ENCODE results near the gene SLC22A6. TPM values are rescaled to one million over a fixed set of nuclear protein-coding genes. Genes with fewer than 3 reads are reported as not detected.

The SLC22A6 gene
- total RNA-seq, 1 donor from 2014 or later = not detected

DNA sequence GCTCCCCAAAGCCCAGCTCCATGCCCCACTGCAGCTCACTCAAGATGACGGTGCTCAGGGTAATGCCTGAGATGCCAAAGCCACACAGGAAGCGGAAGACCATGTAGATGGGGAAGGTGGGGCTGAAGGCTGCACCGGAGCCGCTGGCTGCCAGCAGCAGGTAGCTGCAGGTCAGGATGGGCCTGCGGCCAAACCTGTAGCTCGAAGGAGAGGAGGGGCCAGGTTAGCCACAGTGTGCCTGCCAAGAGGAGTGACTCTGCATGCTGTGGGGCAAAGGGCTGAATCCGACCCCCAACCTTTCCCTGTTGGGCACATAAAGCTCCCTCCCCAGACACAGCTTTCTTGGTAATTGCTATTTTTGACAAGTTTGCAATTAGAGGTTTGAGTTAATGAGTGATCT is 14.9 kb upstream of the SLC22A6 start:
- H3K4me2 ChIP-seq = no peak overlapping the region
- no peaks in the 10 kb centered on the region for H4K20me1 ChIP-seq (ENCODE audit: low read depth)
- H3K36me3 Mint-ChIP-seq = no peaks in the 10 kb centered on the region
- H3K36me3 ChIP-seq = no peaks in the 10 kb centered on the region
- no peaks in the 10 kb centered on the region for H3F3A ChIP-seq (ENCODE audit: low read depth)
- TF ChIP-seq, protein P1, sequence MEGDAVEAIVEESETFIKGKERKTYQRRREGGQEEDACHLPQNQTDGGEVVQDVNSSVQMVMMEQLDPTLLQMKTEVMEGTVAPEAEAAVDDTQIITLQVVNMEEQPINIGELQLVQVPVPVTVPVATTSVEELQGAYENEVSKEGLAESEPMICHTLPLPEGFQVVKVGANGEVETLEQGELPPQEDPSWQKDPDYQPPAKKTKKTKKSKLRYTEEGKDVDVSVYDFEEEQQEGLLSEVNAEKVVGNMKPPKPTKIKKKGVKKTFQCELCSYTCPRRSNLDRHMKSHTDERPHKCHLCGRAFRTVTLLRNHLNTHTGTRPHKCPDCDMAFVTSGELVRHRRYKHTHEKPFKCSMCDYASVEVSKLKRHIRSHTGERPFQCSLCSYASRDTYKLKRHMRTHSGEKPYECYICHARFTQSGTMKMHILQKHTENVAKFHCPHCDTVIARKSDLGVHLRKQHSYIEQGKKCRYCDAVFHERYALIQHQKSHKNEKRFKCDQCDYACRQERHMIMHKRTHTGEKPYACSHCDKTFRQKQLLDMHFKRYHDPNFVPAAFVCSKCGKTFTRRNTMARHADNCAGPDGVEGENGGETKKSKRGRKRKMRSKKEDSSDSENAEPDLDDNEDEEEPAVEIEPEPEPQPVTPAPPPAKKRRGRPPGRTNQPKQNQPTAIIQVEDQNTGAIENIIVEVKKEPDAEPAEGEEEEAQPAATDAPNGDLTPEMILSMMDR (IDR thresholded peaks at IDR 0.05) = no peak
- TF ChIP-seq EZH2phosphoT487 (IDR thresholded peaks at IDR 0.05) (no peak), EZH2 (IDR thresholded peaks at IDR 0.05) (no peak)
- peaks cover 4% of the 10 kb centered on the region for H3K4me1 ChIP-seq
- H3K27me3 Mint-ChIP-seq (ENCODE audit: insufficient read depth, low read depth) = peaks cover 13% of the 10 kb centered on the region
- no peak overlapping the region for H3K27ac Mint-ChIP-seq
- no peak overlapping the region for H3K4me3 Mint-ChIP-seq
- no peaks in the 10 kb centered on the region for H3K27me3 ChIP-seq
- no peaks in the 10 kb centered on the region for H3K79me2 ChIP-seq (ENCODE audit: low read depth)
- H2AFZ ChIP-seq (replicated peaks) = no peak overlapping the region
- no peaks in the 10 kb centered on the region for H3K9me3 Mint-ChIP-seq
- H3K4me3 ChIP-seq = no peak overlapping the region
- no peak overlapping the region for H3K9ac ChIP-seq
- H3K27ac ChIP-seq = no peak overlapping the region
- H3K9me3 ChIP-seq (ENCODE audit: low read depth) = no peaks in the 10 kb centered on the region
- DNase-seq (ENCODE audit: low spot score) = no peak
- H3K4me1 Mint-ChIP-seq = peaks cover 15% of the 10 kb centered on the region

DNA sequence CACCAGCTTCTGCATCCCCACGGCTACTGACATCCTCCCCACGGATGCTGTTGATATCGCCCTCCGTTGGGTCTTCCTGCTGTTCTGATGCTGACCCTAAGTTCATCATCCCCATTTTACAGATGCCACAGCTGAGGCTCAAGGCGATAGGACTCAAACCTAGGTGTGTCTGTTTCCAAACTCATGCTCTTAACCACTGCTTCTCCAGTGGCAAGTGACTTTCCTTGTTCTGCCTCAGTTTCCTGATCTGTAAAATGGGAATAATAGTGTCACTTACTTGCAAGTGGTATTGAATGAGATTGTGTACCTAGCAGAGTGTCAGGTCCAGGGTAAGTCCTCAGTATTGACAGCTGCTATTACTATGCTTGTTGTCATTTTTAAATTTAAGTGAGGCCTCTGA is 14.4 kb upstream of the SLC22A6 start:
- H3K27me3 Mint-ChIP-seq (ENCODE audit: insufficient read depth, low read depth) = peaks cover 16% of the 10 kb centered on the region
- Histone ChIP-seq H3K4me3 (no peak overlapping the region), H3K4me2 (no peak overlapping the region), H4K20me1 (ENCODE audit: low read depth) (no peaks in the 10 kb centered on the region), H3K36me3 (no peaks in the 10 kb centered on the region), H3F3A (ENCODE audit: low read depth) (no peaks in the 10 kb centered on the region), H3K27me3 (no peaks in the 10 kb centered on the region), H3K4me1 (peaks cover 4% of the 10 kb centered on the region), H3K27ac (no peak overlapping the region), H3K9ac (no peak overlapping the region), H2AFZ (replicated peaks) (no peak overlapping the region), H3K9me3 (ENCODE audit: low read depth) (no peaks in the 10 kb centered on the region), H3K79me2 (ENCODE audit: low read depth) (no peaks in the 10 kb centered on the region)
- H3K36me3 Mint-ChIP-seq = no peaks in the 10 kb centered on the region
- no peak for DNase-seq (ENCODE audit: low spot score)
- H3K27ac Mint-ChIP-seq = no peak overlapping the region
- peaks cover 15% of the 10 kb centered on the region for H3K4me1 Mint-ChIP-seq
- TF ChIP-seq EZH2 (IDR thresholded peaks at IDR 0.05) (no peak), EZH2phosphoT487 (IDR thresholded peaks at IDR 0.05) (no peak)
- TF ChIP-seq, protein P1 (IDR thresholded peaks at IDR 0.05) = no peak
- H3K4me3 Mint-ChIP-seq = no peak overlapping the region
- H3K9me3 Mint-ChIP-seq = no peaks in the 10 kb centered on the region

DNA sequence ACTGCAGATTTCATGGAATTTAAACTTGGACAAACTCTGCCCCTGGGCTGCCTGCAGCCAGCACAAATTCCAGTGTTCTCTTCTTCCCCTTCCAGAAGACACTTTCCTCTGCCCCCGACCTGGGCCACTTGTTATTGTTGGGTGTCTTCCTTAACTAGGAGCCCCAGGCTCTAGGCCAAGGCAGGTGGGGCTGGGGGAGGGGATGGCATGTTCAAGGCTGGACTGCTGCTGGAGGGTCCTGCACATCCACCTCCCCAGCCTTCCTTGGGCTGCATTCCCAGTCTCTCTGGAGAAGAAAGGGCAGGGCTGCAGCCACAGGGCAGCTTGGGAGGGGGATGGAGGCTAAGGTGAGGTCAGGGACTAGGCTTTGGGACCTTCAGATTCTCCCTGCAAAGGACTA is 11.5 kb upstream of the SLC22A6 start:
- Mint-ChIP-seq H3K9me3 (peaks cover 2% of the 10 kb centered on the region), H3K4me3 (no peak overlapping the region), H3K27me3 (ENCODE audit: insufficient read depth, low read depth) (peaks cover 15% of the 10 kb centered on the region), H3K4me1 (peaks cover 3% of the 10 kb centered on the region), H3K27ac (no peak overlapping the region), H3K36me3 (no peaks in the 10 kb centered on the region)
- no peak for DNase-seq (ENCODE audit: low spot score)
- Histone ChIP-seq H3K27me3 (no peaks in the 10 kb centered on the region), H3K27ac (no peak overlapping the region), H3K4me3 (no peak overlapping the region), H4K20me1 (ENCODE audit: low read depth) (no peaks in the 10 kb centered on the region), H2AFZ (replicated peaks) (no peak overlapping the region), H3K4me2 (no peak overlapping the region), H3K4me1 (peaks cover 3% of the 10 kb centered on the region), H3K79me2 (ENCODE audit: low read depth) (no peaks in the 10 kb centered on the region), H3F3A (ENCODE audit: low read depth) (no peaks in the 10 kb centered on the region), H3K36me3 (no peaks in the 10 kb centered on the region), H3K9me3 (ENCODE audit: low read depth) (no peaks in the 10 kb centered on the region), H3K9ac (no peak overlapping the region)
- TF ChIP-seq EZH2phosphoT487 (IDR thresholded peaks at IDR 0.05) = no peak
- TF ChIP-seq, protein P1 (IDR thresholded peaks at IDR 0.05) = no peak
- no peak for TF ChIP-seq EZH2 (IDR thresholded peaks at IDR 0.05)
